GM20000 (cell line): ENCODE data around the gene YLPM1.
"Not testable (repeated sequence)": the region's sequence is repeated elsewhere in the genome, so short reads cannot be mapped to it uniquely, and the experiment has no call there.

ENCODE experiments used
- DNase-seq: peaks from one replicate; pipeline ENCODE4 v3.0.0; 2012; ENCODE audit warnings: low spot score
- CTCF ChIP-seq: IDR thresholded peaks from 2 replicates; pipeline ENCODE4 v1.5.1; 2012; ENCODE audit warnings: mild to moderate bottlenecking, control low read depth; ENCODE audit errors: extremely low read depth, missing control alignments

YLPM1 gene

GRCh38 chr14:74737753-74738325, 25.3 kb upstream of the YLPM1 start:
- DNase-seq = no peak
- TF ChIP-seq CTCF = no peak

GRCh38 chr14:74739293-74740030, 23.7 kb upstream of the YLPM1 start:
- no peak for DNase-seq
- TF ChIP-seq CTCF = no peak

GRCh38 chr14:74747237-74747636, 15.9 kb upstream of the YLPM1 start:
- no peak for DNase-seq
- no peak for TF ChIP-seq CTCF

DNA sequence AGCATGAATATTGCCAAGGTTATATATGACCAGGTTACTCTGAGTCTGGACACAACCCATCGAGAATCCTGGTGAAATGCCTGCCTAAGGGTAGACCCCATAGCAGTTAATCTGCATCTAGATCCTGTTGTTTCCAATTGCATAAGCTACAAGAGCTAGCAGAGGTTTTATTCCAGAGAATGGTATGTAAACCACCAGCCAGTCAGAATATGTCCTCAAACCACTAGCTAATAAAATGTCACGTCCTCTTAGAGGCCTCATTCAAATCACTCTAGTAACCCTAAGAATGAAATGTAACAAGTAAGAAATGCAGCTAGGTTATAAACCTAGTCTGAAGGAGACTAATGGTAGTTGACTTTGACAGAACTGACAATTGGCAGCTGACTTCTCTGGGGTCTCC, 9.0 kb upstream of the YLPM1 start:
- DNase-seq = no peak
- TF ChIP-seq CTCF = no peak

- TF ChIP-seq CTCF = no peak
- no peak for DNase-seq
Measured at GRCh38 chr14:74754899-74755298, 8.2 kb upstream of the YLPM1 start.

DNA sequence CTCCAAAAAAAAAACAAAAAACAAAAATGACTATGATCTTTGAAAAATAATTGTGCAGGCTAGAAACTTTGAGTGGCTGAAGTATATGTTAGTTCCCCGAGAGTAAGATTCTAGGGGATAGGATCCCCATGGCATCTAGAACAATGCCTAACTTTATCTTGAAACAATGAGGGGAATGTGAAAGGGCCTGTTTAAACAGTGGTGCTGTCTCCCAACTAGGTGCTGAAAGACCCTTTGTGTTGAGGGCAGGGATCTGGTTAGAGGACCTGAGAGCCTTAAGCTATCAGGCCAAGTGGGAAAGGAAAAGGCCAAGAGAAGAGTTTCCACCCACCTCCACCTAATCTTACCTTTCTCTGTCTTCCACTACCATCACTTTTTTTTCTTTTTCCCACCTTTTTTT, 6.8 kb upstream of the YLPM1 start:
- TF ChIP-seq CTCF = no peak
- no peak for DNase-seq

GRCh38 chr14:74758505-74758904, 4.6 kb upstream of the YLPM1 start:
- not testable (repeated sequence) for DNase-seq
